Myocyte (in vitro differentiated cells): ENCODE measurements around the gene TP73. TPM values are rescaled to one million over a fixed set of nuclear protein-coding genes. Genes with fewer than 3 reads are reported as not detected.
A peak's percentile ranks its signal among the peaks of the same experiment; 100 is the strongest.

Experiments used
- DNase-seq: peaks from one replicate; pipeline ENCODE4 v3.0.0-alpha.2; 2012; ENCODE audit warnings: low read depth
- total RNA-seq: library from RNA; depleted of rRNA; stranded (reverse); fragments of >200 nt; gene quantifications from 2 replicates; pipeline ENCODE4 v1.2.3, GENCODE V29; 2014

TP73 gene
- total RNA-seq, 1 donor from 2014 or later = 2.2 TPM

DNA sequence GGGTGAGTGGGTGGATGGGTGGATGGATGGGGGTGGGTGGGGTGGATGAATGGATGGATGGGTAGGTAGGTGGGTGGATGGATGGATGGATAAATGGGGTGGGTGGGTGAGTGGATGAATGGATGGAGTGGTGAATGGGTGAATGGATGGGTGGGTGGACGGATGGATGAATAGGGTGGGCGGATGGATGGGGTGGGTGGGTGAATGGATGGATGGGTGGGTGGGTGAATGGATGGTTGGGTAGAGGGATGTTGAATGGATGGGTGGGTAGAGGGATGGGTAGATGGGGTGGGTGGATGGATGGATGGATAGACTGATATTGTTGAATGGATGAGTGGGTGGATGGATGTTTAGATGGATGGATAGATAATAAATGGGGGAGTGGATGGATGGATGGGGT lies 73.0 kb downstream of the TP73 start:
- no peak for DNase-seq

DNA sequence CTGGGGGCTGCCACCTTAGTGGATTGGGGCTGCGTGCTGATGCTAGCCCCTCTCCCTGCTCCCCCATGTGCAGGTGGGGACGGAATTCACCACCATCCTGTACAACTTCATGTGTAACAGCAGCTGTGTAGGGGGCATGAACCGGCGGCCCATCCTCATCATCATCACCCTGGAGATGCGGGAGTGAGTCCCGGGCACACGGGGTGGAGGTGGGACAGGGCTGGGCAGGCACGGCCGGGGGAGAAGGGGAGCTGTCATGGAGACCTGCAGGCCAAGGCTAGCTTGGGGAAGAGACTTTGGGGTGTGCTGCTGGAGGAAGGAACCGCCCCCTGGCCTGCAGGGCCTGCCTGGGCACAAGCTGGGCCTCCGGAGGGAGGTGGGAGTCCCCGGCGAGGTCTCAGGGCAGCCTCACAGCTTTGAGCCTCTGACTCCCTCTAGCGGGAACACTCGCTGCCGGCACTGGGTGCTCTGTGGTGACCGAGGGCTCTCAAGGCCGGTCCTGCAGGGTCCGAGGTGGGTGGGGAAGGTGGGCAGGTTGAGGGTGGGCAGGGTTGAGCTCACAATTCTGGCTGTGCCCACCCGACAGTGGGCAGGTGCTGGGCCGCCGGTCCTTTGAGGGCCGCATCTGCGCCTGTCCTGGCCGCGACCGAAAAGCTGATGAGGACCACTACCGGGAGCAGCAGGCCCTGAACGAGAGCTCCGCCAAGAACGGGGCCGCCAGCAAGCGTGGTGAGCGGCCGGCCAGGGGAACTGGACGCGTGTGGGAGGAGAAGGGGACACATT lies 74.9 kb downstream of the TP73 start:
- DNase-seq = no peak

DNA sequence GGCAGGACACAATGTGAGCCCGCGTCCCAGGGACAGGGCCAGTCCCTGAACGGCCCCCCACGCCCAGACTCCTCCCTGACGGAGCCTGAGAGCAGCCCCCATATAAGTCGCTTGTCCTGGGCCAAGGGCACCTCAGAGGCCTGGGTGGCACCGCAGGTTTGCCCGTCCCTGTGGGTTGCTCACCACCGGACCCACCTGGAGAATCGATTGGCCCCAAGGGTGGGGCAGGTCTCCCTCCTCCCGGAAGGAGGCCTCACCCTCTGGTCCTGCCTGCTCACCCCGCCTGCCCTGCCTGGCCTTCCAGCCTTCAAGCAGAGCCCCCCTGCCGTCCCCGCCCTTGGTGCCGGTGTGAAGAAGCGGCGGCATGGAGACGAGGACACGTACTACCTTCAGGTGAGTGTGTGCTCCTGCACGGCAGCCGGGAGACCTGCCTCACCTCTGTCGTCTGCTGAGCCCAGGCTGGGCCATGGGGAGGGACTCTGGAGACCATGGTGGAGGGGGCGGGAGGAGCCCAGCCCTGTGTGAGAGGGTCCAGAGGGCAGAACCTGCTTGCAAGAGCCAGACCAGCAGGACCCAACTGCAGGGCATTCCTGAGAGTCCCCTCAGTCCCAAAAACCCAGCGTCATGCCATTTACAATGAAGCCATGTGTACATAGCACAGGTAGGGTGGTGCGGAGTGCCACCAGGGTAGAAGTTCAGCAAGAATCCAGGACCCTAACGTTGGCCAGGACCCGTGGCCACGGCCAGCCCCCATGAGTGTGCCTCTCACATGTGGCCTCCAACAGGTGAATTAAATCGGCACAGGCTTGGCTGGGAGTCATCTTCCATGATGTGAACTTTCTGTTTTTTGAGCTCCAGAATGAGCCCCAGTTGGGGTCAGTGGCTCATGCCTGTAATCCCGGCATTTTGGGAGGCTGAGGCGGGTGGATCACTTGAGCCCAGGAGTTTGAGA lies 75.8 kb downstream of the TP73 start:
- DNase-seq = no peak

DNA sequence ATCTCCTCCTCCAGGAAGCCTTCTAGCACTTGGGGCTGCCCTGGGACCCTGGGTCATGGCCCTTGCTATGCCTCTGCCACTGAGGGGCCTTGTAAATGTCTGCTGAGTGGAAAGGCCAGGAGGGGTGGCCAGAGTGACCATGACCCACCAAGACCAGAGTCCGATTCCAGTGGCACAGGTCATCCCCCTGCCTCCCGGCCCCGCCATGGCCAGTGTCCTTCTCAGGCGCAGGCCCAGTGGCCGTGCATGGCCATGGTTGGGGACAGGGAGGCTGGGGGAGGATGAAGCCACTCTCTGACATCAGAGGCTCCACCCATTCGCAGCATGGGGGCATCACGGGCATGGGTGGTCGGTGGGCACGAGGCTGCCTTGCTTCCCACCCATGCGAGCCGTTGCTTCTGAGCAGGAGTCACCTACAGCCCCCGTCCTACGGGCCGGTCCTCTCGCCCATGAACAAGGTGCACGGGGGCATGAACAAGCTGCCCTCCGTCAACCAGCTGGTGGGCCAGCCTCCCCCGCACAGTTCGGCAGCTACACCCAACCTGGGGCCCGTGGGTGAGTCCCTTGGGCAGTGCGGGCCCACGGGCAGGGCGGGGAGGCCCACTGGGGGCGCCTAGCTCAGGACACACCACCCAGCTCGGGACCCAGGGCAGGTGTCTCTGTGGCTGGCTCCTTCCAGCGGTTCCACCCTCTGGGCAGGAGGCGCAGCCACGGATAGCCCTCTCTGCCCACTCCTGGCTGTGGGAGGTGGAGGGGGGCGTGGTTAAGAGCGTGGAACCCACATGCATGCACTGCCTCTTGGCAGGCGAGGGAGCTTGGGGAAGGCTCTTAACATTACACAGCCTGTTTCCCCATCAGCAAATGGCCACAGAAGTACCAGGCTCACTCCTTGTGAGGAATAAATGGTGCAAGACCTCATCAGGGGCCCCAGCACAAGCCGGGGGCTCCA lies 77.6 kb downstream of the TP73 start:
- DNase-seq = no peak

DNA sequence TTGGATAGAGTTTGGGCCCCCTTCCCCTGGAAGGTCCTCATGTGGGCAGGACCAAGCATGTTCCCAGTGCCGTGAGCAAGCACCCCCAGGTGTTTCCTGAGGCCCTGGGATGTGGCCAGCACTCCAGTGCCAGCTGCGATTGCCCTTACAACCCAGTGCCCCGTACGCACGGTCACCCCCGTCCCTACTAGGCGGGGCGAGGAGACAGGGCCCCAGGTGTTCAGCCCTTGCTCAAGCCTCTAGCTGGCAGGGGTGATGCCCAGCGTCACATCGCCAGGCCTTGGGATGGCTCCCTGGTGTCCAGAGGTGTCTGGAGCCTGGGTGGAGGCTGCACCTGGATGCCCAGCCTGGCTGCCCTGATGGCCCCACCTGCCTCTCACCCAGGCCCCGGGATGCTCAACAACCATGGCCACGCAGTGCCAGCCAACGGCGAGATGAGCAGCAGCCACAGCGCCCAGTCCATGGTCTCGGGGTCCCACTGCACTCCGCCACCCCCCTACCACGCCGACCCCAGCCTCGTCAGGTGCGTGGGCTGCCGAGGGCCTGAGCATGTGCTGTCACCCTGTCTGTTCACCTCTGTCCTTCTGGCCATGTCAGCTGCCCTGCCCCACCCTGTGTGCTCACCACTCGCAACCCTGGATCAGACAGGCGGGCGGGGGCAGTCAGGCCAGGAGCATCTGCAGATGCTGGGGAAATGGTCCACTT lies 78.4 kb downstream of the TP73 start:
- no peak for DNase-seq

DNA sequence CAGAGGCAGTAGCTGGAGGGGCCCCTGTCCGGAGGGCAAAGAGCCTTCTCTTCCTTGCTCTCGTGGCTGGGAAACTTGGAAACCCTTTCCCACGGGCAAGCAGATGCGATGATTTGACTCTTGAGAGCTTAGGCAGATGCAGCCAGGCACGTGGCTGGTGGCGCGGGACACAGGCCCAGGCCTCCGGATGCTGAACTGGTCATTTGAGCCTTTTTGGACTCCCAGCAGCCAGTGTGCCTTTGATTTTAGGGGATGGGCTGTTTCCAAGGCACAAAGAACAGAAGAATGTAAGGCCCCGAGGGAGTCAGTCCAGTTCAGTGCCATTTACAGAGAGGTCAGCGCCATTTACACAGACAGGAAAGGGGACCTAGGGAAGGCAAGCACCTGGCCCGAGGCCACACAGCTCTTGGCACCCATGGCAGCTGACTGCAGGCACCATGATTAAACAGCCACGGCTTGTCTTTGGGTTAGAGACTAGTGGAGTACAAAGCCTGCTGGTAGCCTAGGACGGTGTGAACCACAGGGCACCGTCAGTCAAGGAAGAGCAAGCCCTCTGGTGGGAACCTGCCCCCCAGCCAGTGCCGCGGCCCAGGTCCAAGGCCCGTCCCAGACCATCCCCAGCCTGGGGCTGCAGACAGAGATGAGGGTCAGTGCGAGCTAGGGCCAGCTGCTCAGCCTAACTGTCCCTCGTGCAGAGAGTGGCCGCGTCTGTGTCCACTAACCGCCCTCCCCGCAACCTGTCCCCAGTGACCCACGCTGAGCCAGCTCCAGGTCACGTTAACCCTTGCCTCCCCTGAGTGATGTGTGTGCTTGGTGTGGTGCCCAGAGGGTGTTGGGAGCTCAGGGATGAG lies 79.5 kb downstream of the TP73 start:
- DNase-seq = peak; percentile 40

DNA sequence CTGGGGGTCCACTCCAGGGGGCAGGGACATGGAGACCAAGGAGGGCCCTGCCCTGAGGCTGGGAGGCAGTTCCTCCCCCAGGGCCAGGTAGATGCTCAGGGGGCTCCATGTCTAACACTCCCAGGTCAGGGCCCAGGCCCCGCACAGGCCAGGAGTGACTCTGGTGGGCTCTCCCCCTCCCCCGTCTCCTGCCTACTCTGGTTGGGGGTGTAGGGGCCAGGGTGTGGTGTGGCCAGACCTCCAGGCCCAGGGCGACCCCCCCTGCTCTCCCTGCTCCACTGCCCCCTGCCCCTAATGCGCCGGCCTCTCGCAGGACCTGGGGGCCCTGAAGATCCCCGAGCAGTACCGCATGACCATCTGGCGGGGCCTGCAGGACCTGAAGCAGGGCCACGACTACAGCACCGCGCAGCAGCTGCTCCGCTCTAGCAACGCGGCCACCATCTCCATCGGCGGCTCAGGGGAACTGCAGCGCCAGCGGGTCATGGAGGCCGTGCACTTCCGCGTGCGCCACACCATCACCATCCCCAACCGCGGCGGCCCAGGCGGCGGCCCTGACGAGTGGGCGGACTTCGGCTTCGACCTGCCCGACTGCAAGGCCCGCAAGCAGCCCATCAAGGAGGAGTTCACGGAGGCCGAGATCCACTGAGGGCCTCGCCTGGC lies 80.2 kb downstream of the TP73 start:
- DNase-seq = no peak

DNA sequence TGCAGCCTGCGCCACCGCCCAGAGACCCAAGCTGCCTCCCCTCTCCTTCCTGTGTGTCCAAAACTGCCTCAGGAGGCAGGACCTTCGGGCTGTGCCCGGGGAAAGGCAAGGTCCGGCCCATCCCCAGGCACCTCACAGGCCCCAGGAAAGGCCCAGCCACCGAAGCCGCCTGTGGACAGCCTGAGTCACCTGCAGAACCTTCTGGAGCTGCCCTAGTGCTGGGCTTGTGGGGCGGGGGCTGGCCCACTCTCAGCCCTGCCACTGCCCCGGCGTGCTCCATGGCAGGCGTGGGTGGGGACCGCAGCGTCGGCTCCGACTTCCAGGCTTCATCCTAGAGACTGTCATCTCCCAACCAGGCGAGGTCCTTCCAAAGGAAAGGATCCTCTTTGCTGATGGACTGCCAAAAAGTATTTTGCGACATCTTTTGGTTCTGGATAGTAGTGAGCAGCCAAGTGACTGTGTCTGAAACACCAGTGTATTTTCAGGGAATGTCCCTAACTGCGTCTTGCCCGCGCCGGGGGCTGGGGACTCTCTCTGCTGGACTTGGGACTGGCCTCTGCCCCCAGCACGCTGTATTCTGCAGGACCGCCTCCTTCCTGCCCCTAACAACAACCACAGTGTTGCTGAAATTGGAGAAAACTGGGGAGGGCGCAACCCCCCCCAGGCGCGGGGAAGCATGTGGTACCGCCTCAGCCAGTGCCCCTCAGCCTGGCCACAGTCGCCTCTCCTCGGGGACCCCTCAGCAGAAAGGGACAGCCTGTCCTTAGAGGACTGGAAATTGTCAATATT lies 81.0 kb downstream of the TP73 start:
- no peak for DNase-seq

DNA sequence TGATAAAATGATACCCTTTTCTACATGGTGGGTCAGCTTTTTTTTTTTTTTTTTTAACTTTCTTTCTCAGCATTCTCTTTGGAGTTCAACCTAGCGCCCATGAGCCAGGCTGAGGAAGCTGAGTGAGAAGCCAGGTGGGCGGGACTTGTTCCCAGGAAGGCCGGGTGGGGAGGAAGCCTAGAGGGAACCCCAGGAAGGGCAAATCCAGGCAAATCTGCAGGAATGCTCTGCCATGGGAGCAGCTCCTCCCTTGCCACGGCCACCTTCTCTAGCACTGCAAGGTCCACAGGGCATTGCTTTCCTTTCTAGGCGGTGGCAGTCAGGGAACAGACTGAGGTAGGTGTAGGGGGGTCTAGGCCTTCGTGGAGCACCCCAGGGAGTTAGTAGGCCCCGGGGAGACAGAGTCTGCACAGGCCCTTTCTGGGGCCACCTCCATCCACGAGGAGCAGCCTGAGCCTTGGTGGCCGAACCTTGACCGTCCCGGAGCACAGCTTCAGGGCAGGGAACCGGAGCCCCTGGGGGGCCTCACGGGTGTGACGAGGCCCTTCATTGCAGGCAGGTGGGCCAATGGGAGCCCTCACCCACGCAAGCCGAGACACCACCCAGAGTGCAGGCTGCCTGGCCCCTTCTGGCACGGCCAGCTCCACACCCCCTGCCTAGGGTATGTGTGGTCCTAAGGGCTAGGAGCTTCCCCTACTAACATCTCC lies 81.7 kb downstream of the TP73 start:
- DNase-seq = no peak

DNA sequence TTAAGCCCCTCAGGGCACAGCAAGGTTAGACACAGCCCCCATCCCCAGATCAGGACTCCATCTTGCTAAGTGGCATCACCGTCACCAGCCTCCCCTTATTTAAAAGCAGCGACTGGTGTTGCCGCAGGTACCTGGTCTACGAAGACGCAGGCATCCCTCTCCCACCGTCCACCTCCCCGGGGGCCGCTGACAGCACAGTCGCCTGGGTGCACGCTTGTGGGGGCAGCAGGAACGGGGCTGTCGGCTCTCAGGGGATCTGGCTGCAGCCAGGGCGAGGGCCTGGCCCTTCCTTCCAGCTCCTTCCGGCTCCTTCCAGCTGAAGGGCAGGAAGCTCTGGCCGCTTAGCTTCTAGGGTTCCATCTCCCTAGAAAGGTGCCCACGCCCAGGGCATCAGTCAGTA lies 82.3 kb downstream of the TP73 start:
- no peak for DNase-seq

DNA sequence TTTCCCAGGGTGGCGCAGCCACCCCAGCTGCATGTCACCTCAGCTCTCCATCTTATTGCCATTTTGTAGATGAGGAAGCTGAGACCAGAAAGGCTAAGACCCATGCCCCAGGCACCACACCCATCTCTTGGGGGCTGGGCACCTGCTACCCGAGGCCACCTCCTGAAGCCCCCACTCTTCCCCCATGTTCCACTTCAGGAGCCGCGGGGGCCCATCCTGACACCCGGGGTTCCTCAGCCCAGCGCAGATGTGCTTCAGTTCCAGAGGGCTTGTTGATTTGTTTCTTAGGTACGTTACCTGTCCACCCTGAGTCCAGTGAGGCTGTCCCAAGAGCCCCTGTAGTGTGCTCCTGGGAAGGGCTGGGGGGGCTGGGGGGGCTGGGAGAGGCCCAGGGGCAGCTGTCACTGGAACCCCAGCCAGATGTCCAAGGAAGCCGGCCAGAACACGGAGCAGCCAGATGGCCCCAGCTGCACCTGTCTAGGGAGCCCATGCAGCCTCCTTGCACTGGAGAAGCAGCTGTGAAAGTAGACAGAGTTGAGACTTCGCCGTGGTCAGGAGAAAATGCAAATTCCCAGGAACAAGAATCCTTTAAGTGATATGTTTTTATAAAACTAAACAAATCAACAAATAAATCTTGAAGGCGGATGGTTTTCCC lies 82.8 kb downstream of the TP73 start:
- peak; percentile 86 for DNase-seq

DNA sequence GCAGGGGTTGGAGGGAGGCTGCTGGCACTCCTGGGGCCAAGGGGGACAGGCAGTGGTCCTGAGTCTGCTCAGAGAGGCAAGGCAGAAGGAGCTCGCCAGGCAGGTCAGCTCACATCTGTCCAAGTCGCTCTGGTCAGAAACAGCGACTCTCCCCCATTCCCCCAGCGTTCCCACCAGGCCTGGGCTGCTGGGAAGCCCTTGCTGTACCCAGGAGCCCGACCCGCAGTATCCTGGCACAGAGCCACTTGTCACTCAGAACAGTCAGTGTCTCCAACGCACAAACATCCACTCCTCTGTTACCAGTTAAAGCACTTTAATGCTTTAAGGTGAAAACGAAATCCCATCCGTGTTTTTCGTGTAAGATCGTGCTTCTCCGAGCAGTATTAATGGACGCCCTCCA lies 83.4 kb downstream of the TP73 start:
- DNase-seq = no peak

DNA sequence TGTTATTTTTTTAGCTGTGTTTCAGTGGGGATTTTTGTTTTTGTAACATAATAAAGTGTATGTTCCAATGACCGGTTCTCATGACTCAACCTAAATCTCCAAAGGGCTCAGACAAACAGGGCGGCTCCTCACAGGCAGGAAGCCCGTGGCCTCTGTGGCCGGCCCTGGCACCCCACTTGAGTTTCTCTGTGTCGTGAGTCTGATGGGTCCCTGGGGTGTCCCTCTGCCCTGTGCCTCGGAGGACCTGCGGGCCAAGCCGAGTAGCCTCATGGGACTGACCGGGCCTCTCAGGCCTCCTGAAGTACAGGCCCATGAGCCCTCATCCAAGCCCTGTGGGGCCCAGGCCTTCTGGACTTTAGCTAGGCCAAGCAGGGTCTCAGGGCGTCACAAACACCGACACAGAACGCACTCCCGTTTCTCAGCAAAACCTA lies 83.8 kb downstream of the TP73 start:
- DNase-seq = no peak

DNA sequence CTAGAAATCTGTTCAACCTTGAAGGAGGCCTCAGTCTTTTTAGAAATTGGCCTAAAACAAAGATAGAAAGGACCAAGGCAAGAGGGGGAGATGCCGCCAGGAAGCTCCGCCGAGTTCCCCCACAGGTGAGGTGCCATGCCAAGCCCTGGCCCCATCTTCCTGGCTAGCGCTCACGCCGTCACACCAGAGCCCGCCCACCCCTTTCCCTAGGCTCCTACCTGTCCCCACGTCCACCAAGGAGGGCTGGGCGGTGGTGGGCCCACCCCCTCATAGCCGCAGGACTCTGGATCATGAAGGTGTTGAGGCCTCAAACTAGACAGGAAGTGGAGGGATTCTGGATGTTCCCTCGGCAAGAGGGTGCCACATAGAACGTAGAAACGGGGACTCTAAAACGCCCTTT lies 84.4 kb downstream of the TP73 start:
- no peak for DNase-seq

DNA sequence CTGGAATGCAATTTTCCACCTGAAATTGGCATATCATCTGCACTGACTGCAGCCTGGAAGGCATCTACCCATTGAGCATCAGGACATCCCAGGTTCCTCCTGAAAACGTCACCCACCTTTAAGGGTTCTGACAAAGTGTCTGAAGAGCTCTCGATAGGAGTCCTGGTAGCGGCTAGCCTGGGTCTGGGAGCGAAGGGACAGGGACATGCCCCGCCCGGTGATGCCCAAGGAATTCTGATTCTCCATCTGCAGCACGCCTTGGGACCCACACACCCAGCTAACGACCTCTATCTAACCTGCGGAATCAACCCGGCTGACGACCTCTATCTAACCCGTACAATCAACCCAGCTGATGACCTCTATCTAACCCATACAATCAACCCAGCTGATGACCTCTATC lies 86.6 kb downstream of the TP73 start:
- no peak for DNase-seq

DNA sequence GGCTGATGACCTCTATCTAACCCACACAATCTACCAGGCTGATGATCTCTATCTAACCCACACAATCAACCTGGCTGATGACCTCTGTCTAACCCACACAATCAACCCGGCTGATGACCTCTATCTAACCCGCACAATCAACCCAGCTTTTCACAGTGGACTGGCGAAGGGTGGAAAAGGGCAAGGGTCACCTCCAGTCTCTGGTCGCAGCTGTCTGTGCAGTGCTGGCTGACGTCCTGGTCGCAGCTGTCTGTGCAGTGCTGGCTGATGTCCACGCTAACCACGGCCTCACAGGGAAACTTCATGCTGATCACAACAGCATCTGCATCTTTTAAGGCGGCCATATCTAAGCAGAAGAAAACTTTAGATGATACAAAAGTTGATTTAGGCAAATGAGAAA lies 87.7 kb downstream of the TP73 start:
- peak; percentile 87 for DNase-seq

DNA sequence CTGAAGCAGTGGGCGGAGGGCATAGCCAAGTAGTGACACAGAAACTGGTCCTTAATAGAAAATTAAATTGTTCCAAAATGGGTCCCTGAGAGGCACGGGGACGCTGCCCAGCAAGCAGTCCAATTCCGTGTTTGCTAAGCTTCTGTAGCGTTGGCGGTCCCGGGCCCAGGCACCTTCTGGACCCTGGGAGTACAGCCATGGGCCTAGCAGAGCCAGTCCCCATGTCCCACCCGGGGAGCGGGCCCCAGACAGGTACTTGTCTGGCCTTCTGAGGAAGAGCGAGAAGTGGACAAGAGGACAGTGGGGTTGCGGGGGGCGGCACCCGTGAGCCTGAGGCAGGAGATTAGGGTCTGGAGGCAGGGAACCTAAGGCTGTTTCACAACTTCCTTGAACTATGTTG lies 88.4 kb downstream of the TP73 start:
- DNase-seq = no peak
